Endothelial cell of umbilical vein (primary cell): ENCODE measurements around the gene FCN1.

ENCODE experiments used
- CTCF ChIP-seq, 2 donors: IDR thresholded peaks; 1 replicate in 1 of 2; 2 replicates in 1 of 2; pipeline ENCODE4 v1.5.1; 2011; ENCODE audit warnings: low read length in 2 of 2, mild to moderate bottlenecking in 2 of 2, moderate library complexity in 2 of 2, control low read depth in 1 of 2, inconsistent platforms in 1 of 2, low read depth in 1 of 2; ENCODE audit not compliant: insufficient read depth in 1 of 2; ENCODE audit errors: extremely low read depth in 1 of 2
- EZH2 ChIP-seq: IDR thresholded peaks from 2 replicates; pipeline ENCODE4 v1.6.1; 2012; ENCODE audit warnings: borderline replicate concordance, low read depth, mild to moderate bottlenecking, moderate library complexity, low read length, inconsistent platforms; ENCODE audit not compliant: severe bottlenecking
- FOS ChIP-seq: IDR thresholded peaks from 2 replicates; pipeline ENCODE4 v1.6.1; 2011; ENCODE audit warnings: mild to moderate bottlenecking, low read length, moderate library complexity, borderline replicate concordance; ENCODE audit not compliant: insufficient read depth
- JUN ChIP-seq: IDR thresholded peaks from 2 replicates; pipeline ENCODE4 v1.6.1; 2011; ENCODE audit warnings: borderline replicate concordance, low read depth; ENCODE audit not compliant: insufficient read length, insufficient read depth

- TF ChIP-seq EZH2 (no peak), JUN (no peak), CTCF (IDR thresholded peaks at IDR 0.05; ENCODE audit: extremely low read depth in 1 of 2, insufficient read depth in 1 of 2, low read depth in 1 of 2, low read length in 2 of 2) (no peak), FOS (no peak)
Observed at GRCh38 chr9:134863941-134864820, 53.5 kb downstream of the FCN1 start.
